Dedifferentiated amniotic fluid mesenchymal stem cell (primary cell): ENCODE data around the gene MRAP2.
"Not testable (repeated sequence)": the region's sequence is repeated elsewhere in the genome, so short reads cannot be mapped to it uniquely, and the experiment has no call there.

Experiments
- DNase-seq: peaks from one replicate; pipeline ENCODE4 v3.0.0-alpha.2; 2016; ENCODE audit errors: extremely low spot score

The MRAP2 gene

DNA sequence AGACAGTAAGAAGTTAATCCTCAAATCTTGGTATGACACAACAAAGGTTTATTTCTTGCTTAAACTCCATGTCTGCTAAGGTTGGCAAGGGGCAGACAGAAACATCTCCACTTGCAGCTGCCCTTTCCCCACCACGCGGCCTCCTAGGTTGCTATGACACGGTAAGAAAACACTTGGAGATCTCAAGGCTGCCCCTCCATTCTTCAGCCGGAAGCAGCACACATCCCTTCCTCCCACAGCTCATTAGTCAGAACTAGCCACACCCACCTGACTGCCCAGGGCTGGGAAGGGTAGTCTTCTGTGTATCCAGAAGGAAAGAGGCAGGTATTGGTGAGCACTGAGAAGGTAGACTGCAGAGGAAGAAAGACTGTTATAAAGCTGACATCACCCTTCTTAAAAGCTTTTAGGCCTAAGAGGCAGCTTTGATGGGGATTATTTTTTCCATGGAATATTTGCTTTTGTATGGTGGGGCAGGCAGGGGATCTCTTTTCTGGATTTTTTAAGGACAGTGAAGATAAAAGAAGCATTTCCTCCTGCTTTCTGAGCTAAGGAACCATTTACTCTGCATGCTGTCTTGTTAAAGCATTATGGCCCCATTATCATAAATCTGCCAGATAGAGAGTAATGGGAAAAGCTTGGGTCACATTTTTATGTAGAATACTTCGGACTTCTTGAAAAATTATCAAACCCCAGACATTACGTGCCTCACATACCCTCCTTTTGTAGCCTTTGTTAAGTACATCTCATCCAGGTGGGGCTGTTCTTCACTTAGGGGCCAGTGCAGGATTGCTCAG lies 41.6 kb downstream of the MRAP2 start:
- no peak for DNase-seq

DNA sequence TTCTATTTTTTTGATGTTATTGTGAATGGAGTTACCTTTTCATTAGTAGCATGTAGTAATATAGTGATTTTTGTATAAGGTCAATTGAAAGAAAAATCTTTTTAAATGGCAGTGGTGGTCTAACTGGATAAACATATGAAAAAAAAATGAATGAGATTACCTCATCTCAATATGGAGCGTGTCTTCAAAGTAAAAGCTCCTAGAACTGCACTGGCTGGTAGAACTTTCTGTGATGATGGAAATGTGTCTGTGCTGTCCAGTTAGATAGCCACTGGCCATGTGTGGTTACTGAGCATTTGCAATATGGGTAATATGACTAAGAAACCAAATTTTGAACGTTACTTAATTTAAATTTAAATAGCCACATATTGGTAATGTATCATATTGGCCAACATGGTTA lies 44.1 kb downstream of the MRAP2 start:
- no peak for DNase-seq

DNA sequence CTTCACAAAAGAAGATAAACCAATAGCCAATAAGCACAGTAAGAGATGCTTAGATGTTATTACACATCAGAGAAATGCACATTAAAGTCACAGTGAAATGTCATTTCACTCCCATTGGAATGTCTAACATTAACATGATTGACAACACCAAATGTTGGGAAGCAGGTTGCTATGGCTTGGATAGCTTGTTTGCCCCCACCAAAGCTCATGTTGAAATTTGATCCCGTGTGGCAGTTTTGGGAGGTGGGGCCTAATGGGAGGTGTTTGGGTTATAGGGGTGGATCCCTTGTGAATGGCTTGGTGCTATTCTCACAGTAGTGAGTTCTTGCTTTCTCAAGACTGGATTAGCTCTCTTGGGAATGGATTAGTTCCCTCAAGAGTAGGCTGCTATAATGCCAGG lies 44.8 kb downstream of the MRAP2 start:
- no peak for DNase-seq

DNA sequence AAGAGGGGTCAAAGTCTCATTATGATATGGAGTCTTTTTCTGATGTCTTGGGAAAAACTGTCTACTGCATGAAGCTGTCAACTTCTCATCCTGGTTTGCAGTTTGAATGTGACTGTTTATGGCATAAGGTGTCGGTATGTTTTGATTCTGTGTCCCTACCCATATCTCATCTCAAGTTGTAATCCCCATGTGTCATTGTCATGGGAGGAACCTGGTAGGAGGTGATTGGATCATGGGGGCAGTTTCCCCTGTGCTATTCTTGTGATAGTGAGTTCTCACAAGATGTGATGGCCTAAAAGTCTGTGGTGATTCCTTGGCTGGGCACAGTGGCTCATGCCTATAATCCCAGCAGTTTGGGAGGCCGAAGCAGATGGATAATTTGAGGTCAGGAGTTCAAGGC lies 47.6 kb downstream of the MRAP2 start:
- no peak for DNase-seq

DNA sequence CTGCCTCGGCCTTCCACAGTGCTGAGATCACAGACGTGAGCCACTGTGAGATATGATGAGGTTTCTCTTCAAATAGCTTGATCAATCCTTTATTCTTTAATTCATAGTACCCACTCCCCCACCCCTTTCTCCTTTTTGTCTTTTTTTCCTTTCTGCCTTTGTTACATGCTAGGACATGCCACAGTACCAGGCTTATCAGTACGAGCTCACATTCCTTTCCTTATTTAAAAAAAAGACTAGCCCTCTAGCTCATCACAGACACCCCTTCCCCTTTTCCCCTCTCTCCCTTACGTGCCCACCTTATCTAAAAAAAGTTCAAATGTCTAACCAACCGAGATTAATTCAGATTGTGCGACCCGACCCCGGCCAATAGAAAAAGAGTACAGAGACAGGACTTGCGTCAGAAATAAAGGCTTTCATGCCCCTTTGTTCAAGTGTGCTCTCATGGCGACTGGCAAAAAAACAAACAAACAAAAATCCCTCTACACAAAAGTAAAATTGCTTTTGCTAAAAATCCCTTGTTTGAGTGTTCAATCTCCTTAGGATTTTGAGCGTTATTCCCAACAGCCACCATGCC lies 49.2 kb downstream of the MRAP2 start:
- no peak for DNase-seq

DNA sequence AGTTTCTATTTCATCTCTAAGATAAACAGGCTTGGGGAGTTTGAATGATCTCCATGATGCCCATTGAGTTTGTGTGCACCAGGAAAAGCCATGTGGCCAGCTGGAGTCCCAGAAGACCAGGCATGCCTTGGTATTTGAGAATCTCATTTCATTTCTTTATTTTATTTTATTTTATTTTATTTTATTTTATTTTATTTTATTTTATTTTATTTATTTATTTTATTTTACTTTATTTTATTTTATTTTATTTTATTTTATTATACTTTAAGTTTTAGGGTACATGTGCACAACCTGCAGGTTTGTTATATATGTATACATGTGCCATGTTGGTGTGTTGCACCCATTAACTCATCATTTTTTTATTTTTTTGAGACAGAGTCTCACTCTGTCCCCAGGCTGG lies 51.1 kb downstream of the MRAP2 start:
- not testable (repeated sequence) for DNase-seq

DNA sequence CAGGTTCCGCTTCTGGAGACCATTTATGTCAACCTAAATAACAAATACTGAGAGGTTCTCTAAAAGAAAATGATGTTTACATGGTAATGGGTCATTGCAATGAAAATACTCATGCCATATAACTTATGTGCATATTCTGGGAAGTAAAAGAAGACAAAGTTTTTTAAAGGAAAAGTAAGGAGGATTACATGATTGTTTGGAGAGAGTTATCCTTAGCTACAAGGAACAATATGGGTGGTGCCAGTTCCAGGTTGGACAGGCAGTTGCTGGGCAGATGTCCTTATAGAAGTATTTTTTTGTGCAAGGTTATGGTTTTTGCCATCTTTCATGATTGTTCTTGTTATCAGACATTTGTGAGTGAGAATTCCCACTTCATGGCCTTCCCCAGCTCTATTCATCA lies 52.5 kb downstream of the MRAP2 start:
- DNase-seq = no peak

DNA sequence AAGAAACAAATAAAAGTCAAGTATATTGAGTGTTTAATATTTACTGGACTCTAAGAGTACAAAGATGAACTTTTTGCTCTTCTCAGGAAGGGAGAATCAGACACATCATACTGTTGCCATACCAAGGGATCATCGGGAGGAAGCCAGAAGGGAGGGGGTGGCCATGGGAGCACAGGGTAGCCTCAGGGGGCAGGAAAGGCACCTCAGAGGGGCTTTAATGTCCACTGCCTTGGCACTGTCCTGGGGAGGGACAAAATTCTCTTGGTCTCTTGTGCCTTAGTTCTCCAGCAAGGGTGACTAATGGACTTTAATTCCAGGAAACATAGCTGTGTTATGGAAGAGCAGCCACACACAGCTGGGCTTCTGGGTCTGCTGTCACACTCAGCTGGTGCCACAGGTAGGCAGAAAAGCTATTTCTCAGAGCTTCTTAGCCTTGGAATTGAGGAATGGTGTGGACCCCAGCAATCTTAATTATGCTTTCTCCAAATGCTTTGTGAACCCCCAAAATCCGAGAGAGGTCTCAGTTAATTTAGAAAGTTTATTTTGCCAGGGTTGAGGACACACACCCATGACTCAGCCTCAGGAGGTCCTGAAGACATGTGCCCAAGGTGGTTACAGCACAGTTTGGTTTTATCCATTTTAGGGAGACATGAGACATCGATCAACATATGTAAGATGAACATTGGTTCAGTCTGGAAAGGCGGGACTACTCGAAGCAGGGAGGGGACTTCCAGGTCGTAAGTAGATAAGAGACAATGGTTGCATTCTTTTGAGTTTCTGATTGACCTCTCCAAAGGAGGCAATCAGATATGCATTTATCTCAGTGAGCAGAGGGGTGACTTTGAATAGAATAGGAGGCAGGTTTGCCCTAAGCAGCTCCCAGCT lies 53.2 kb downstream of the MRAP2 start:
- DNase-seq = no peak

DNA sequence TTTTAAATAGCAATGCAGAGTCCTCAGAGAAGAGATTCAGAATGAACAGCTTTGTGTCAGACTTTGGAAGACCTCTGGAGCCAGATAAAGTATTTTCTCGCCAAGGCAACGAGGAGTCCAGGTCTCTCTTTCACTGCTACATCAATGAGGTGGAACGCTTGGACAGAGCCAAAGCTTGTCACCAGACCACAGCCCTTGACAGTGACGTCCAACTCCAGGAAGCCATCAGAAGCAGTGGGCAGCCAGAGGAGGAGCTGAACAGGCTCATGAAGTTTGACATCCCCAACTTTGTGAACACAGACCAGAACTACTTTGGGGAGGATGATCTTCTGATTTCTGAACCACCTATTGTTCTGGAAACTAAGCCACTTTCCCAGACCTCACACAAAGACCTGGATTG lies 55.5 kb downstream of the MRAP2 start:
- no peak for DNase-seq

DNA sequence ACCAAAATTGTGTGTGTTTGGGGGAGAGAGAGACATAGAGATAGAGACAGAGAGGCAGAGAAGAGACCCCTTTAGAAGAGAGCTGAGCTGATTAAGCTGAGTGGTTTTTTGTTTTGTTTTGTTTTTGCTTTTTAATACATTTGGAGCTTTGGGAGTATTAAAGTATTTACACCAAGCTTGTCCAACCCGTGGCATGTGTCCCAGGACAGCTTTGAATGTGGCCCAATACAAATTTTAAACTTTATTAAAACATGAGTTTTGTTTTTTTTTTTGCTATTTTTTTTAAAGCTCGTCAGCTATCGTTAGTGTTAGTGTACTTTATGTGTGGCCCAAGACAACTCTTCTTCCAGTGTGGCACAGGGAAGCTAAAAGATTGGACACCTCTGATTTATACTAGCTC lies 56.0 kb downstream of the MRAP2 start:
- DNase-seq = no peak

DNA sequence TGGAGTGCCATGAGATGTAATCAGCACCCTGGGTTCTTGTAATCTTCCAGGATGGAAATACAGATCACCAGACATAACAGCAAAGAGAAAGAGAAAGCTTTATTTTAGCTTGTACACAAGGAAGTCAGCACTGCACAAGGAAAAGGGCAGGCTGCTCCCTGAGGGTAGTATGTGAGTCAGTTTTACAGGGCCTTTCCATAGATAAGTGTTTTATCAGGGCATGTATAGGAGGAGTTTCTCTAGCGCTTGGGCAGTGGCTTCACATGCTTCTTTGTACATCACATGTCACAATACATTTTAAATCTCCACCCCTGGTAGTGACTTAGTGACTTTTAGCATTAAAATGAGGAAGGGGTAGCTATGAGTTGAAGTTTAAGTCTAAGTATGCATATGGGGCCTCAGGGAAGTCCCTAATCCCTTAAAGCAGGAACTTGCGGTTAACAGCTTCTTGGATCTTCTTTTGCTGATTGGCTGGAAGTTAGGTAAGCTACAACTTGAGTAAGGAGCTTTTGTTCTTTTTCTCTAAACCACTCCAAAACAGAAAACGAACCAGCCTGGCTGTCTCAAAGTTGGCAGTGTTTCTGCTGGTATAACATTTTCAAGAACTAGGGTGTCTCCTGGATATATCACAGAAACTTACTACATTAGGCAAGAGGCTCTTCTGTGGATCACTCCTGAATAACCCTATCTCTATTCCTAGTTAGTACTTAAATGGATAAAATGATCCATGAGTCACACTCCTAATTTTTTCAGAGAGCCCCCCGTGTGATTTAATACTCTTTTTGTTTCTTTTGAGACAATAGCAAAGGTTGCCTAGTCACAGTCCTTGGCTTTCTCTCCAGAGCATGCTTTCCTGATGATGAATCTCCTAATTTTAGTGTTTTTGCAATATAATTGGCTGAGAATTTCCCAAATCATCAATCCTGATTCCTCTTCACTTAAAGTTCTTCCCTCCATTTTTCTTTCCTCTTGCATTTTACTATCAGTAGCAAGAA lies 60.2 kb downstream of the MRAP2 start:
- DNase-seq = no peak

DNA sequence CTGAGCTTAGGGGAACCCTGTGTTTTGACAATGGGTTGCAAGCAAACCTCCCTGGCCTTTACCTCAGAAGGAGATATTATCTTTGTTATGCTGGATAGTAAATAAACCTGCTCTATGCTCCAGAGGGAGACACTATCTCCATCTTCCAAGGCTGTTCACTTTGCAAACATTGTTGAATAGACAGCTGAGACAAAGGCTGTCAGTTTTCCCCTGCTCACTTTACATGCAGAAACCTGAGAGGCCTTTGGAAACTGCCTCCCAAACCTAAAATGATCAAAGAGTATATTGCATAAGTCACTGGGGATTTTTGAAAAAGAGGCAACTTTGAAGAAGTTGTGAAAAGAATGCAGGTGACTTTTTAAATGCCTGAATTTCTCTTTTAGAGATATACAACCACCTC lies 61.6 kb downstream of the MRAP2 start:
- no peak for DNase-seq

DNA sequence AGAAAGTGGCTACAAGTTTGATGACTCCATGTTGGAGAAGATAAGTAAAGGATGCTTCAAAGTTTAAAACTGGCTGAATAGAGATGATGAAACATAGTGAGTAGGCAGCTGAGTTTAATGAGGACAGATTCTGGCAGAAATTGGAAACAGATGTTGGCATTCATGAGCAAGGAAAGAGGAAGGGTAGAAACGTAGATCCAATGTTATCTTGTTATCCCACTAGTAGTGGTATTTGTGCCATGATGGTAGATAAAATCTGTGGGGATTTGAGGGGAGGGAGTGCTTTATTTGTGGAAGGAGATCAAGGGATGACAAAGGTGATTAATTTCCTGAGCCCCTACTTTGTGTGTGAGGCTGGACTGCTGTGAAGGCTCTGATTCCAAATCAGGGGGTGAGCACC lies 69.5 kb downstream of the MRAP2 start:
- peak; percentile 58 for DNase-seq

DNA sequence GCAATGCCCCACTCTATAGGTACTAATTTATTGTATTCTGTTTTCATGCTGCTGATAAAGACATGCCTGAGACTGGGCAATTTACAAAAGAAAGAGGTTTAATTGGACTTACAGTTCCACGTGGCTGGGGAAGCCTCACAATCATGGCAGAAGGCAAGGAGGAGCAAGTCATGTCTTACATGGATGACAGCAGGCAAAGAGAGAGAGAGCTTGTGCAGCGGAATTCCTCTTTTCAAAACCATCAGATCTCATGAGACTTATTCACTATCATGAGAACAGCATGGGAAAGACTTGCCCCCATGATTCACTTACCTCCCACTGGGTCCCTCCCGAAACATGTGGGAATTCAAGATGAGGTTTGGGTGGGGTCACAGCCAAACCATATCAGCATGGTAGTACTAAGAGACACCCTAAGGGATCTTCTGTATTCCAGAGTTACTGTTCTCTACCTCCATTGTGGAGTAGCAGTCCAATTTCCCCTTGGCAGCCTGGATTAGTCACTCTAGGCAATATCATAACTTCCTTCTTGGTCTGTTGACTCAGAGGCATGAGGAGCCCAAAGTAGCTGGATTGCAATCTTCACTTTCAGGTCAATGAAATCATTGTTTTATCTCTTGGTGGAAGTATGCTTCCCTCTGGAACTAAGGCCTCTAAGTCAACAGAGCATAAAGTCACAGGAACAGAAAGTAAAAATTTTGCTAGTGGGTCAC lies 71.8 kb downstream of the MRAP2 start:
- DNase-seq = not testable (repeated sequence)

DNA sequence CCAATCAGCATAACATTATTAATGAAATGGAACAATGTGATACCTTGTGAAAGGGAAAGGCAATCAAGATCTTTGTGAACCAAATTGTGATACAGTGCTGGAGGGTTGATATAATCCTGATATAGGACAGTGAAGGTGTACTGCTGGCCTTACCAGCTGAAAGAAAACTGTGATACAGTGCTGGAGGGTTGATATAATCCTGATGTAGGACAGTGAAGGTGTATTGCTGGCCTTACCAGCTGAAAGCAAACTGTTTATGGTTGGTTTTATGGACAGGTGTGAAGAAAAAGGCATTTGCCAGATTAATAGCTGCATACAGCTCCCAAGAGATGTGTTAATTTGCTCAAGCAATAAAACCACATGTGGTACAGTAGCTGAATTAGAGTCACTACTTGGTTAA lies 73.9 kb downstream of the MRAP2 start:
- DNase-seq = no peak

DNA sequence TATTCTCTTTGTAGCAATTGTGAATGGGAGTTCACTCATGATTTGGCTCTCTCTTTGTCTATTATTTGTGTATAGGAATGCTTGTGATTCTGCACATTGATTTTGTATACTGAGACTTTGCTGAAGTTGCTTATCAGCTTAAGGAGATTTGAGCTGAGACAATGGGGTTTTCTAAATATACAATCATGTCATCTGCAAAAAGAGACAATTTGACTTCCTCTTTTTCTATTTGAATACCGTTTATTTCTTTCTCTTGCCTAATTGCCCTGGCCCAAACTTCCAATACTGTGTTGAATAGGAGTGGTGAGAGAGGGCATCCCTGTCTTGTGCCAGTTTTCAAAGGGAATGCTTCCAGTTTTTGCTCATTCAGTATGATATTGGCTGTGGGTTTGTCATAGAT lies 77.8 kb downstream of the MRAP2 start:
- not testable (repeated sequence) for DNase-seq

DNA sequence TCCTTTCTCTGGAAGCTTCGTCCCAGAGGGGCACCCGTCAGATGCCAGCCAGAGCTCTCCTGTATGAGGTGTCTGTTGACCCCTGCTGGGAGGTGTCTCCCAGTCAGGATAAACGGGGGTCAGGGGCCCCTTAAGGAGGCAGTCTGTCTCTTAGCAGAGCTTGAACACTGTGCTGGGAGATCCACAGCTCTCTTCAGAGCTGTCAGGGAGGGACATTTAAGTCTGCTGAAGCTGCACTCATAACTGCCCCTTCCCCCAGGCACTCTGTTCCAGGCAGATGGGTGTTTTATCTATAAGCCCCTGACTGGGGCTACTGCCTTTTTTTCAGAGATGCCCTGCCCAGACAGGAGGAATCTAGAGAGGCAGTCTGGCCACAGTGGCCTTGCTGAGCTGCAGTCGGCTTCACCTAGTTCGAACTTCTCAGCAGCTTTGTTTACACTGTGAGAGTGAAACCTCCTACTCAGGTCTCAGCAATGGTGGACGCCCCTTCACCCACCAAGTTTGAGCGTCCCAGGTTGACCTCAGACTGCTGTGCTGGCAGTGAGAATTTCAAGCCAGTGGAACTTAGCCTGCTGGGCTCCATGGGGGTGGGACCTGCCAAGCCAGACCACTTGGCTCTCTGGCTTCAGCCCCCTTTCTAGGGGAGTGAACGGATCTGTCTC lies 81.5 kb downstream of the MRAP2 start:
- DNase-seq = not testable (repeated sequence)

DNA sequence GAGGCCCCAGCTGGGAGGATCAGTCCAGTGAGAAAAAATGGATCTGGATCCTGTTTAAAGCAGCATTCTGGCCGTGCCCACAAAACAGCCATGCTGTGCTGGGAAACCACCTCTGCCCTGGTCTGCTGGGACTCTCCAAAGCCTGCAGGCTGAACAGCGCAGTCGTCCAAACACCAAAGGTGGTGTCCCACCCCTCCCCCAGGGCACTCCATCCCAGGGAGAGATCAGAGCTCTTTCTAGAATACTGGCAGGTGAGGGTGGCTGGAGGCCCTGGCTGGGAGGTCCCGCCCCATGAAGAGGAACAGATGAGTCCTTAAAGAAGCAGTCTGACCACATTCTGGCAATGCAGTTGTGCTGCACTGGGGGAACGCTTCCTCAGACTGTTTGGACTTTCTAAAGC lies 84.6 kb downstream of the MRAP2 start:
- DNase-seq = no peak

DNA sequence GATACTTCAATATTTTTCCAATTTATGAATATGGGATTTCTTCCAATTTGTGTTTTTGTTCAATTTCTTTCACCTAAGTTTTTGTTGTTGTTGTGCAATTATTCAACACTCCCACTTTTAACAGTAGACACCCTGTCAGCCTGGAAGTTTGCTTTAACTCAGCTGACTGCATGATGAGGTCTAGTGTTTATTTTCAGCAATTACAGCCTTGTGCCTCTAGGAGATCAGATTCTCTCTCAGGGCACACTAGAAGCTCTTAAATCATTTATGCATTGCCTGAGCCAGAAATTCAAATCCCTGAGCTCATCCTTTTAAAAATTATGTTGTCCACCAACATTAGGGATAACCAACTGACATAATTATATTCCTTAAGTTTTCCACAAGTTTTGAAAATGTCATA lies 85.7 kb downstream of the MRAP2 start:
- DNase-seq = no peak

DNA sequence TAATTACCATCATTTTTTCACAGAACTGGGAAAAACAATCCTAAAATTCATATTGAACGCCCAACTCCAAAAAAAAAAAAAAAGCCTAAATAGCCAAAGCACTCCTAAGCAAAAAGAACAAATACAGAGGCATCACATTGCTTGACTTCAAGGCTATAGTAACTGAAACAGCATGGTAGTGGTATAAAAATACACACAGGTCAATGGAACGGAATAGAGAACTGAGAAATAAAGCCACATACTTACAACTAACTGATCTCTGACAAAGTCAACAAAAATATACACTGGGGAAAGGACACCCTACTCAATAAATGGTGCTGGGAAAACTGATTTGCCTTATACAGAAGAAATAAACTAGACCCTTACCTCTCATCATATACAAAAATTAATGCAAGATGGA lies 89.6 kb downstream of the MRAP2 start:
- DNase-seq = no peak
